Suppressor macrophage treated with lipopolysaccharide for 4 hours (primary cell): Measurements from ENCODE around the gene DGKH.
"Not testable (repeated sequence)": the region's sequence is repeated elsewhere in the genome, so short reads cannot be mapped to it uniquely, and the experiment has no call there.

ENCODE experiments used
- DNase-seq: peaks from one replicate; pipeline ENCODE4 v3.0.0-alpha.2; 2020

DGKH gene

DNA sequence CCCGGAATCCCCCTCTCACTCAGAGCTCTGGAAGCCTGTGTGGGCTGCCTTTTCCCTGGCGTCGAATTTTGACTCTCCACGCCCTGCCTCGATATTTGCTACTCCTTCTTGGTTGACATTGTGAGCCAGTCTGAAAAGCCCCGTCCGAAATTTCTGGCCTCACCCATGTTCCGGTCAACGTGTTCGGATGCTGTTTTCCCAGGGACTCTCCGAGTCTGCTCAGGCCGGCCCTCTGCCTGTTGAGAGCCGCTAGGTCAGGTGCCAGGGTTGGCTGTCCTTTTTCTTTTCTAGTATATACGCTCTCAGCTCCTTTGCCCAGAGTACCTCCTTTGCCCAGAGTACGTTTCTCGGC lies 6.8 kb upstream of the DGKH start:
- no peak for DNase-seq

DNA sequence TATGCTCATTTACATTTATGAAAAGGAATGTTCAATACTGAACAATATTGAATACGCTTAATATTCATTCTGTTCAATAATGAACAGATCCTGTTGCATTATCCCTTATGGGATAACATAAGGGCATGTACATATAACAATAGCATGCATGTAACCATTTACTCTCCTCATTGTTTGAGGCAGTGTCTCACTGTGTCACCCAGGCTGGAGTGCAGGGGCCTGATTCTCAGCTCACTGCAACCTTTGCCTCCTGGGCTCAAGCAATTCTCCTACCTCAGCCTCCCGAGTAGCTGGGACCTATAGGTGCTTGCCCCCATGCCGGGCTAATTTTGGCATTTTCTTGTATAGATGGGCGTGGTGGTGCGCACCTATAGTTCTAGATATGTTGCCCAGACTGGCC lies 4.8 kb upstream of the DGKH start:
- DNase-seq: no peak

DNA sequence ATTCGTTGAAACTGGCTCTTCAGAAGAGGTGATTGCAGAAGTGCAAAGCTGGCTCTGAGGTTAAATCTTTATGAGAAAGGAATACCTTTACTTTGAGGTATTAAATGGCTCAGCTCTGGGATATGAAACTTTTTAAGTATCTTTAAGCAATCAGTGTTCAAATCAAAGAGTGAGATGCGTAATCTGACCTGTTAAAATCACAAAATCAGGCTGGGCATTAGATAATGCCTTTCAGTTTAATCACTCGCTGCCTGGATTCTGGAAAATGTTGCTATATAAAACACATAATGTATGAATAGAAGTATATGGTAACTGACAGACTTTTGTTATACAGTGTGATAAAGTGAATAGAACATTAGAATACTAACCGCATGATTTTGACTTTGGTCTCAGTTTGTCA lies 2.0 kb upstream of the DGKH start:
- no peak for DNase-seq

DNA sequence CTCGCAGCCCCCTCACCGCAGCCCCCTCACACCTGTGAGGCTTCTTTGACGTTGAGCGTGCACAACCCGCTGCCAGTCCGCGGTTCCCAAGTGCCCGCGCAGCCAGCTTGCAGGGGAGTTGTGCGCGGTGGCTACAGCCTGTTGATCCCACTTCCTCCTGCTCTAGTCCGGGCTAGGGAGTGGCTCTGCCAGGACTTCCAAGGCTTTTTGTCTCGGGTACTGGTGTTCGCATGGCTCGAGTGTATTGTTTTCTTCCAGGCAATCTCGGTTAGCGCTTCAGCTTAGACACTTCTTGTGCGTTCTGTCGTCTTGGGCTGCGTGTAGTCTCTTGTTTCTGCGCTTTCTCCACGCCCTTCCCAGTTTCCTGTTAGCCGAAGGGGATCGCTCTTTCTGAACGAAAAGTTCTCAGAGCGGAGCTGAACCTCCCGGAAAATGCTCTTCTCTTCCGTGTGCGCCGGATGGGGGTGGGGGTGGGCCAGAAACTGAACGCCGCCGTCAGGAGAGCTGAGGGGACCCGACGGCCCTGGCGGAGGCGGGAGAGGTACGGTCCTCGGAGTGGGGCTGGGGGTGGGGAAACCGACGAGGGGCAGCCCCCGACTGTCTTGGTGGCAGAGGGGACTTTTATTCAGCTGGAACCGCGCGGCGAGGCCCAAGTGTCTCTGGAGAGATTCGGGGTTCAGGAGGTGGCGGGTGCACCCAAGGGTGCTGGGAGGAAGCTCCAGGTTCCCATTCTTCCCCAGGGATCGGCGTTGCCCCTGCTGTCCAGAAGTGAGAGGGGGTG lies 697 bp upstream of the DGKH start:
- peak; percentile 60 for DNase-seq

DNA sequence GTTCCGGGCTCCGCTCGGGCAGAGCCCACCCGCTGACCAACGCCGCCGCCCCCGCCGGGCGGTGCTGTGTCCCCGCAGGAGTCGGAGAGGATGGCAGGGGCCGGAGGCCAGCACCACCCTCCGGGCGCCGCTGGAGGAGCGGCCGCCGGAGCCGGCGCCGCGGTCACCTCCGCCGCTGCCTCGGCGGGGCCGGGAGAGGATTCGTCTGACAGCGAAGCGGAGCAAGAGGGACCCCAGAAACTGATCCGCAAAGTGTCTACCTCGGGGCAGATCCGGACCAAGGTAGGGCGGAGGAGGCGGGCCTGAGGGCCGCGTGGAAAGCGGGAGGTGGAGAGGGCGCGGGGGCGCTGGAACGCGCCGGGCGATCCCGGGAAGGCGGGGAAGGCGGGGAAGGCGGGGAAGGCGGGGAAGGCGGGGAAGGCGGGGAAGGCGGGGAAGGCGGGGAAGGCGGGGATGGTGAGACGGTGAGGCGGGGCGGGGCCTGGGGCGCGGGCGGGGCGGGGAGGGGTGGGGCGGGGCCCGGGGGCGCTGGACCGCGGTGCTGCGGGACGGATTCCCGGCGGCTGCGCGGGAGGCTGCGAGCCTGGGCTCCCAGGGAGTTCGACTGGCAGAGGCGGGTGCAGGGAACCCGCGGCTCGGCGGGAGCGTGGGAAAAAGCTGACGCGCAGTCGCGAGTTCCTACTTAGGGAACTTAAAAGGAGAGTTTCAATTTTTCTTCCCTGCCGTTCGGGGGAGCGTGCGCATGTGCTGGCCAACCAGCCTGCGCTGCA lies 421 bp downstream of the DGKH start:
- peak; percentile 96 for DNase-seq

DNA sequence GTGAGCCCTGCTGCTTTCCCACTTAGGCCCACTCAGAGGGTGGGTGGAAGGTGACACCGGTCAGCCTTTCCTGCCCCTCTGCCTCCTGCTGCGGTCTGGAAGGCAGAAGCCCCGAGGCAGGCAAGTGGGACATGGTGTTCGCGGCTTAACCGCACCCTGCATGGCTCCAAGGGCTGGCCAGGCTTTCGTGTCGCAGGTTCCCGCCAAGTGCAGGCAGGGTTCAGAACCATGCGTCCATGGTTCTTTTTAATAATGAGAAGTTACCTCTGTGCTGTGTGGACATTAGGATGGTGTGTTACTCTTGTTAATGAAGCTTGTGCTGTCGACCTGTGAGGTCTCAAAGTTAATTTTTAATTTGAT lies 986 bp downstream of the DGKH start:
- DNase-seq: no peak

DNA sequence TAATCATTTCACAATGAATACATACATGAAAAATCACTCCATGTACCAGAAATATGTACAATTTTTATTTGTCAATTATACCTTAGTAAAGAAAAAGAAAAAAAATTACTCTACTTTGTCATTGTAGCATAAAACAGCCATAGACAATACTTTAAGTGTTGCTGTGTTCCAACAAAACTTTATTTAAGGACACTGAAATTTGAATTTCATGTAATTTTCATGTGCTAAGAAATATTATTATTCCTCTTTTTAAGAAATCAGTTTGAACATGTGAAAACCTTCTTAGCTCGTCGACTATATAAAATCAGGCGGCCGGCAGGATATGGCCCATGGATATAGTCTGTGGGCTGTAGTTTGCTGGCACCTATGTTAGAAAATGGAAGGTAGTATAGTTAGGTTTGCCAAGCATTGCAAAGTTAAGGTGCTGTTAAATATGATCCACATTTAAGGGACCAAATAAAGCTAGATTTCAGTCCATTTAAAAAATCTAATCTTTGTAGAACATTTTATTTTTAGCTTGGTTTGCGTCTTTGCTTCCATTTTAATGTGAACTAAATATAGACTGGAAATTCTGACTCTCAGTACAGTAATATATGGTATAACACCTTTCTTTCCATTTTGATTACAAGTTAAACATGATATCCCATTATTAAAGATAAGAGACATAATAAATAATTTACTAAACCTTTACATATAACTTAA lies 6.5 kb downstream of the DGKH start:
- no peak for DNase-seq

DNA sequence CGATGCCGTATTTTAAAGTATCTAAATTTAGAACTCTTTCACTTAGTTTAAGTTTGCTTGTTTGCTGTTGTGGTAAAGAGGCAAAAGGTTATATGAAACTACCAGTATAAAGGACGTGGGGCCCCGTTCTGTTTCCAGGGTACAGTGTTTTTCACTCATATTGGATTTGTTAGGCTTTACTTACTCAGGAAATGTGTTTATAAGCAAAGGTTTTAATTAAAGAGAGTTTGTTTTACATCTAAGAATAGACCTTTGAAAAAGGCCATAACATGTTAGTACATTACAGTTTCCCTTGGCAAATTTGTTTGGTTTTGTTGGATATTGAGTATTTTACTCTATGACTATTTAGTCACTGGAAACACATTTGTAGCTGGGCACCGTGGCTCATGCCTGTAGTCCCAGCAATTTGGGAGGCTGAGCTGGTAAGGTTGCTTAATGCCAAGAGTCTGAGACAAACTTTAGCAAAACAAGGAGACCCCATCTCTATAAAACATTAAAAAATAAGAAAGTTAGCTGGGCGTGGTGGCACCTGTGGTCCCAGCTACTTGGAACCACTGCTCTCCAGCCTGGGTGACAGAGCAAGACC lies 7.1 kb downstream of the DGKH start:
- no peak for DNase-seq

DNA sequence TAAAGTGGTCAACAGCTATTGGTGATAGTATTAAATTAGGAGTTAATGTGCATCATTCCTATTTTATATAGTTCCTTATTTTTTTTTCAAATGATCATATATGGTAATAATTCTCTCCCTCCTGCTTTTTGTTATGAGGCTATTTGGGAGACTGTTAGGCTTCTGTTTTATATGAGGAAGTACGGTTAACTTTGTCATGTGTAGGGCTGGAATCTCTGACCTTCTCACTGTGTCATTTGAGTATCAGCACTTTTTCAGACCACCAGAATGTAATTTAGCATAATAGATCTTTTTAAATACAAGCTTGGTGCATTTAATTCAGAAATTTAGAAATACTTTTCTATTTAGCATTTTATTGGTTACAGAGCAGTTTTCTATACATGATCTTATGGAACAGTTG lies 7.7 kb downstream of the DGKH start:
- DNase-seq: peak; percentile 50

DNA sequence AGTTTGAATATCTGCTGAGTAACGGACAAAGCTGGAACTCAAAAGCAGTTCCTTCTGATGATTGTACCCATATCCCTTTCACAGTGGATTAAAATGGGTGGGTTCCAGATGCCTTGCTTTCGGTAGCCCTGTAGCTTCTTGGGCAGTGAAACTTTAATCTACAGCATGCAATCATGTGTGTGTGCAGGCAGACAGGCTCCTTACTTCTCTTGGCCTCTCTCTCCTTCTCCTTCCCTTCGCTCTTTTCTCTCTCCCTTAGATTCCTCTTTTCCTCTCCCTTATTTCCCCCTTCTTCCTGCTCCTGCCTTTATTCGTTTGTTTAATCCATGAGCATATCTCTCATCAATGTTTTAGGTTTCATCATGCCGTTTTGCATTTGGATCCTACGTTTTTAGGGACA lies 8.1 kb downstream of the DGKH start:
- no peak for DNase-seq

DNA sequence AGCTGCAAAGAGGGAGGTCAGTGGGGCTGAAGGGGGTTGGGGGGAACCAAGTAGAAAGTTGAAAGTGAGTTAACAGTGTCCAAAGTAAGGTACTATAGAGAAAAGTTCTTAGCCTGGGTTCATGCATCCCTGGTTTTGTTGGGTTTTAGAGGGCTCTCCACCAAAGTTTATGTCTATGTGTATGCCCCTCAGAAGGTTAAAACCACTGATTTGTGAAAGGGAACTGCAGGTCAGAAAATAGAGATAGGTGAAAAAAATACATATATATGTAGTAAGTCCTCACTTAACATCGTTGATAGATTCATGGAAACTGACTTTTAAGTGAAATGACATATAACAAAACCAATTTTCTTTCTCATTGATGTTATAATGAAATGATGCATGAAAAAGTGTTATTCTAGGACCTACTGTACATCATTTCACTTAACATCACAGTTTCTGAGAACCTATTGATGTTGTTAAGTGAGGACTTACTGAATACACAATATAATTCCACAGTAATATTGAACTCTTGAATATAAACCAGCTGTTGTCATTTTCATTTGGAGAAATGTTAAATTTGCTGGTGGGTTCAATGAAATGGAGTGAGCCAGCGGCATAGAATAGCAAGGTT lies 9.6 kb downstream of the DGKH start:
- no peak for DNase-seq

DNA sequence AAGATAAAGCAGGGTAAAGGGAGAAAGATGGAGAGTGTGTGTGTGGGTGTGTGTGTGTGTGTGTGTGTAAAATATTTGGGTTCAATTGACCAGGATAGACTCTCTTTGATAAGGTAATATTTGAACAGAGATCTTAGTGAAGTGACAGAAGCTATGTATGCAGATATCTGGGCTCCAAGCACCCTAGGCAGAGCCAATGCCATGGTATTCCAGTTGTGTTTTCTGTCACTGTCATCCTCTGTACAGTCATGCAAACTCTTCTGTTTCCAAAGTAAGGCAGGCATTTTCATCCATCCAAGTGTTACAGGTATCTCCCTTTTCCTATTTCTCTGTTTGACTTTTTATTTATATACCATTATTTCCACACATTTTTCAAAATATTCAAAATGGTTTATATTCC lies 13.5 kb downstream of the DGKH start:
- no peak for DNase-seq

DNA sequence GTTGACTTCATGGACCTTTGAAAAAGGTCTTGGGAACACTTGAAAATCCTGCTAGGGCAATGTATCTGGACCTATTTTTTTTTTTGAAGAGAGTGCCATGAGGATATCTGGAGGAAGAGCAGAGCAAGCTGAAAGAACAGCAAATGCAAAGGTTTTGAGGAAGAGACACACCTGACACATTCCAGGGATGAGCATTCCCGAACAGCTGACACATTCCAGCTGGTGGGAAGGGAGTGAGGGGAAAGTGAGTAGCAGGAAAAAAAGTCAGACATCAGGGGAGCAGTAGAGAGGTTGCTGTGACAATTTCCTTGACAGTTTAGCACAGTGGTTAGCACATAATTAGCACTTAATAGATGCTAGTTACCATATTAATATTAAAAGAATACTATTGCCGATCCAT lies 14.7 kb downstream of the DGKH start:
- DNase-seq: no peak

DNA sequence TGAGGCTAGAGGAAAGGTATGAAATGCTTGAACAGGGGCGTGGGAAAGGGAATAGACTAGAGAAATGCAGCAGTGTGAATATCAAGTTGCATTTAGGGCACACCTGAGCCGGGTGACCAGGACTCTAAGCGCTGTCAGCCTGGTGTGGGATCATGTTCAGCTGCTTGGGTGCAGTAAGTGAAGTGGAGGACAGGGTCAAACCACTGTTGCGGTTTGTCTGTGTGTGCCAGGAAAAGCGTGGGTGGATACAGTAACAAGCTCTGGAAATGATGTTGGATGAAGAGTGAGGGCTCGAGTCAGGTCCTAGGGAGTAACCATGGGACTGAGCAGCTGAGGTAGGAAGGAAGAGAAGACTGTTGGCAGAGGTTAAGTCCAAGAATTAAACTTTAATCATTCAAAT lies 15.8 kb downstream of the DGKH start:
- DNase-seq: no peak

DNA sequence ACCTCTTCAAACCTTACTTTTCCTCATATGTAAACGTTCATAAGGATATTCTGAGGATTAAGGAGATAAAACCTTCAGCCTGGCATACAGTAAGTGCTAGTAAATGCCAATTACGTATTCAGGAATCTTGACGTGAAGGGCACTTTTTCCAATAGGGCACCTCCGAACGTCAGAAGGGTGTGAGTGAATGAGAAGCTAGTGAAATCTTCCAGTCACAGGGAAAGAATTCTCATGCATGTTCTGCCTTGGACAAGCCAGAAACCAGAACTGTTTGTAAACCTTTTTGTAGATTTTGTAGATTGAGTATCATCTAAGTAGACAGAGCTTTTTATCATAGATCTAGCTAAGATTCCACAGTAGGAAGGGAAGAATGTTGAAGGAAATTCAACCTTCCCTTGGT lies 16.5 kb downstream of the DGKH start:
- no peak for DNase-seq

DNA sequence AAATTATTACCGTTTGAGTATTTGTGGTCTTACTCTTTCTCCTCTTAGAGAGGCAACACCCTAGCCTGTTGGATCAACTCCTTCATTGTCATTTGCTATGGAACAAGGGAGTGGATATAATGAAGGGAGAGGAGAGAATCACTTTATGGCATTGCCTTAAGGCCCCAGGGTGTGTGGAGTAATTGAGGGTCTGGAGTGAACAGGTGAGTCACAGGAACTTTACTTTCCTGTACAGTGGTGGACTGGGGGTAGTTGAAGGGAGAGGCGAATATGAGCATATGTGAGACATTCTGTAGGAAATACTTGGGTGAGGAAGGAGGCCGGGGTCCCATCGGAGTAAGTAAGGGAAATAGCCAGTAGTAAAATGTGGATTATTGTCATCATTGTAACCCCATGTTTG lies 17.0 kb downstream of the DGKH start:
- DNase-seq: no peak

DNA sequence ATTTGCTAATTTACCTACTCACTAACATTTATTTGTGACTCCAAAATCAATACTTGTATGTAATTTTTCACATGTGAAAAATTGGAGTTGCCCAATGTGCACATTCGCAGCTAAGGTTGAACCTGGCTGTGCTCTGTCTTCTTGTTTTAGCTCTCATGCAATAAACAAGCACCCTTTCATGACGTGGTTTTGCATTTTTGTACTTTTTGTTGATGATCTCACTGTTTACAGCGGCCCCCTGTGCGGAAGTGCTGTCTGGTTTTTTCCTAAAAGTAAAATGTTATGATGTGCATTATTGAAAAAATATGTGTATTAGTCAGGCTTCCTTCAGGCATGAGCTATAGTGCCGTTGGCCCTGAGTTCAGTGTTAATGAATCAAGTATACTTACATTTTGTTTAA lies 18.1 kb downstream of the DGKH start:
- no peak for DNase-seq

DNA sequence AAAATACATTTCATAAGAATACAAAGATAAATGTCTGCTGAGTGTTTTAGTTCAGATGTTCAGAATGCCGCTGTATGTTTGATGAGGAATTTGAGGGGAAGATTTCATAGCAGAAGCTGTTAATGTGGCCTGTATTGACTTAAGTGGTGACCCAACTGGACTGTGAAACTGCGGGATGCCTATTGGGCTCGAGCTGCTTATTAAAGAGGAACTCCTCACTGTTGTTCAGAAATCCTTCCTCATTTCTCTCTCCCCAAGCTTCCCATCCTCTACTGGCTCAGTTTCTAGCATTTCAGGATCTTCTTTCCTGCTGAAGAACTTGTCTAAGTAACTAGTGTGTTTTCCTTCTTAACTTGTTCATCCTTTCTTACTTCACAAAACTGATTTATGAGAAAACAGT lies 20.4 kb downstream of the DGKH start:
- peak; percentile 68 for DNase-seq

DNA sequence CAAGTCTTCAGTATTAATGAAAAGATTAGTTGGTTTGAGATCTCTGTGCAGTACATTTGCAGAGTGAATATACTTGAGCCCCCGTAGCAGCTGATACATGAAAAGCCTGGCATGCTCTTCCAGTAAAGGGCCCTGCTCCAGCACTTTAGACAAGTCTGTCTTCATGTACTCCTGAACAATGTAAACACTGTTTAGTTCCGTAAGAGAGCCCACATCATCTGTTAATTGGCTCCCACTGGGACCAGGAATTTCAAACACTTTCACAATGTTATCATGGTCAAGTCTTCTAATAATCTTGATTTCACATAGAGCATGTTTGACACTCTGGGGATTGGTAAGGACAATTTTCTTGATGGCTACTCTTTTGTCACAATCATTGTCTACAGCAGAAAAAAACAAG lies 22.2 kb downstream of the DGKH start:
- not testable (repeated sequence) for DNase-seq

DNA sequence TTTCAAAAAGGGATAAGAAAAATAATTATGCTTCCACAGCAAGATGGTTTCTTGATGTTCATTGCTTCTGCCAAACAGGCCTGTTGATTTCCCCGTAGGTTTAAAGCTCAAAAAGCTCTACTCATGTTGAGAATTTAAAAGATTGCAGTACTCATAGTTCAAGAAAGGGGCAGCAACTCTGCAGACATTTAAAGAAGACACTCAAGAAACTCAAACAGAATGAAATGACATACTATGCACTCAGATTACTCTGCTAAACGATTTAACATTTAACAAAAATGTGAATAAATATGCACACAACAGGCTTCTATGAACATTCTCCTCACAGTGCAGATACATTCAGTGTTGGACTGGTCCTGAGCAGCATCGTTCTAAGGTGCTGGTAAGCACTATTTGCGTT lies 22.7 kb downstream of the DGKH start:
- not testable (repeated sequence) for DNase-seq

DNA sequence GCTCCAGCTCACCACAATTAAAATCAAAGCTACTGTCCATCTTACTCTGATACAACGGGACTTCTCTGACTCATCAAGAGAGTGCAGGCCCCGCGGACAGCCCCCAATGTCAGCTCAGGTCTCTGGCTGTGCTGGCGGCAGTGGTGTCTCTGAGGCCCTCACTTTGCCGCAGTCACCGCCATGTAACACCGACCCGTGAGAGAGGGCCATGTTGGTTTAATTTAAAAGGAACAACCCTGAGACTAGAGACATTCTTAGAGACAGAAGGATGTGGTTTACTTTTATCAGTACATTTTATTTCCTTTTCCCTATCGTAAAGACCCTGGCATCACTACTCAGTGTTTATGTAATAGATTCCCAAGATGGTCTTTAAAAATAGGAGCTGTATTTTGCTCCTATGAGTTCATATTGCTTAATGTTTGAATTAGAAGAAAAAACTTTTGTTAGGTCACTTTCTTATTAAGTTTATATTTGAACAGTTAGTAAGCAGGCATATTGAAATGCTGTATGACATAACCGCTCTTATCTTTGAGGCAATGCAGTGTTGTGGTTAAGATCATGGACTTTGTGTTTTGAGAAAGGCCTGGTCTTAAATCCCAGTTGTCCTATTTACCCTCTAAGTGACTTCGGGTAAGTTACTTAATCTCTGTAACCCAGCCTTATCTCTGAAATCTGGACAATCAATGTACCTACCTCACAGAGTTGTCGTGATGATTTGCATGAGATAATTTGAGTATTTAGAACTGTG lies 23.4 kb downstream of the DGKH start:
- no peak for DNase-seq

DNA sequence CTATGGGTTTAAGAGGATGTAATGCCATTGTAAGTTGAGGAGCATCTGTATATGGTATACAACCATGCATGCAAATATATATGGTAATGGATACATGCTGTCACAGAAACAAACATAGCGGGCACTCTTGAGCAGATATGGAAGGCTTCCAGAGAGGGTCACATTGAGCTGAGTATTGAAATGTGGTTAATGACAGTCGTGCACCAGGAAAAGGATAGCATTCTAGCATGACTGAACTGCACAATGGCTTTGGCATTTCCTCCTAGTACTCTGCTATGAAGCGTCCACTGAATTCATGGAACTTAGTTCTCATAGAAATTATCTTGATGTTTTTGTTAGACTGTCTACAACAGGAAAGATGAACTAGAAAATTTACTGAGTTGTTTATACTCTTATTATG lies 25.2 kb downstream of the DGKH start:
- DNase-seq: no peak

DNA sequence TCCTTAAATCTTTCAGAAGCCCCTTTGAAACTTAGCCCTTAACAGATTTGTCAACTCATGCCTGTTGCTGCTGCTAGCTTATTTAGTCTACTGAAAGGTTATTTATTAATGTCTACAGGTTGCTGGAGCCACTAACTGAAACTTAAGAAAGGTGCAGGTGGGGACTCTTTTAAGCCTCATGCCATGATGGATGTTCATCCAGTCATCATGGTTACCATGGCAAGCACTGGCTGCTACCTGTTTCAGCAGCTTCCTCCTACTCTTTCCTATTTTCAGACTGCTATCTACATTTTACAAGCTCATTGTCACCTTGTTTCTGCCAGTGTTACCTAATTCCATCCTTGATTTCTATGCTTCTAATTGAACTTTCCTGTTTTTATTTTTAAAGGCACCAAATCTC lies 27.1 kb downstream of the DGKH start:
- DNase-seq: no peak
